H1 (cell line): Measurements from ENCODE around the gene CGB7. TPM values are rescaled to one million over a fixed set of nuclear protein-coding genes. Genes with fewer than 3 reads are reported as not detected.

Experiments used
- CTCF ChIA-PET: fragments of 300-600 bp; sonication (Branson Sonifier 250); formaldehyde crosslinking; loops from one replicate; lab custom pipeline; 2021; ENCODE audit not compliant: partially characterized antibody; lab: Charles Lee
- POLR2A ChIA-PET: fragments of 300-600 bp; sonication (Branson Sonifier 250); formaldehyde crosslinking; loops from one replicate; lab custom pipeline; 2021; ENCODE audit warnings: inconsistent platforms; ENCODE audit not compliant: partially characterized antibody; lab: Charles Lee
- DNase-seq, 2 experiments: peaks; one replicate each; pipeline versions ENCODE4 v3.0.0 to v3.0.0-alpha.2; 2010 to 2022; ENCODE audit warnings: low spot score in 2 of 2, low read depth in 1 of 2, mixed read lengths in 1 of 2
- FAIRE-seq: peaks from 2 replicates; lab custom pipeline; 2011; peaks lifted over from hg19 to GRCh38; lab: Jason Lieb, UNC
- H2AFZ ChIP-seq: 2 replicates; pipeline ENCODE4 v1.8.1; 2012; ENCODE audit warnings: low read length, inconsistent platforms
- H2AK5ac ChIP-seq: 2 replicates; pipeline ENCODE4 v1.6.1; 2013; ENCODE audit warnings: low read depth, low read length
- H2BK120ac ChIP-seq: replicated peaks from 2 replicates; pipeline ENCODE3; 2013; ENCODE audit warnings: low read depth, low read length, inconsistent platforms
- H2BK12ac ChIP-seq: 2 replicates; pipeline ENCODE4 v1.6.1; 2013; ENCODE audit warnings: low read depth, low read length
- H2BK15ac ChIP-seq: 2 replicates; pipeline ENCODE4 v1.6.1; 2013; ENCODE audit warnings: low read length
- H2BK20ac ChIP-seq: 2 replicates; pipeline ENCODE4 v1.6.1; 2013; ENCODE audit warnings: low read length
- H2BK5ac ChIP-seq: 2 replicates; pipeline ENCODE4 v1.6.1; 2013; ENCODE audit warnings: low read depth, low read length
- H3K14ac ChIP-seq: 2 replicates; pipeline ENCODE4 v1.6.1; 2013; ENCODE audit warnings: inconsistent platforms; ENCODE audit not compliant: insufficient read length
- H3K18ac ChIP-seq: 2 replicates; pipeline ENCODE4 v1.6.1; 2013; ENCODE audit warnings: low read length; ENCODE audit errors: extremely low read depth
- H3K23ac ChIP-seq: 2 replicates; pipeline ENCODE4 v1.6.1; 2013; ENCODE audit warnings: inconsistent platforms; ENCODE audit not compliant: insufficient read length
- H3K23me2 ChIP-seq: 2 replicates; pipeline ENCODE4 v1.6.1; 2013; ENCODE audit warnings: low read depth, low read length
- H3K27ac ChIP-seq: 2 replicates; pipeline ENCODE4 v1.6.1; 2011; ENCODE audit warnings: low read depth, low read length, inconsistent platforms
- H3K27me3 ChIP-seq, 4 experiments: replicated peaks in 1 of 4; 1 replicate in 1 of 4; 2 replicates in 3 of 4; pipeline versions ENCODE4 v1.6.1 to v1.8.1; 2011 to 2013; ENCODE audit warnings: low read length in 3 of 4, mild to moderate bottlenecking in 3 of 4, inconsistent platforms in 2 of 4, mixed read lengths in 2 of 4, moderate library complexity in 1 of 4; ENCODE audit not compliant: control insufficient read depth in 3 of 4, insufficient read depth in 3 of 4; ENCODE audit errors: extremely low read depth in 1 of 4
- H3K36me3 ChIP-seq, 4 experiments: 2 replicates each; pipeline versions ENCODE4 v1.6.1 to v1.8.1; 2011 to 2013; ENCODE audit warnings: mild to moderate bottlenecking in 4 of 4, low read length in 3 of 4, moderate library complexity in 2 of 4, control low read depth in 1 of 4, inconsistent platforms in 1 of 4; ENCODE audit not compliant: insufficient read depth in 4 of 4, control insufficient read depth in 2 of 4
- H3K4ac ChIP-seq: replicated peaks from 2 replicates; pipeline ENCODE3; 2013; ENCODE audit warnings: low read length, low read depth, mixed read lengths, inconsistent platforms; ENCODE audit not compliant: insufficient read length
- H3K4me1 ChIP-seq, 4 experiments: replicated peaks in 1 of 4; 1 replicate in 1 of 4; 2 replicates in 3 of 4; pipeline versions ENCODE4 v1.6.1 to v1.8.1; 2011 to 2013; ENCODE audit warnings: low read length in 3 of 4, inconsistent platforms in 2 of 4, mixed read lengths in 1 of 4; ENCODE audit not compliant: insufficient read depth in 4 of 4, control insufficient read depth in 3 of 4
- H3K4me2 ChIP-seq, 2 experiments: 2 replicates each; pipeline versions ENCODE4 v1.6.1 to v1.8.1; 2011 to 2013; ENCODE audit warnings: low read depth in 2 of 2, low read length in 2 of 2, control low read depth in 1 of 2, inconsistent platforms in 1 of 2, mild to moderate bottlenecking in 1 of 2; ENCODE audit not compliant: insufficient read depth in 1 of 2
- H3K4me3 ChIP-seq, 4 experiments: fragments of 200-600, 300-600 bp in 1 of 4; sonication (generic), shearing (Covaris generic), sonication (Bioruptor Twin) in 1 of 4; 2 replicates each; pipeline versions ENCODE4 v1.5.1 to v1.8.1; 2011 to 2016; ENCODE audit warnings: low read length in 4 of 4, low read depth in 3 of 4, control low read depth in 2 of 4, inconsistent platforms in 2 of 4, mild to moderate bottlenecking in 2 of 4, mixed read lengths in 1 of 4, moderate library complexity in 1 of 4; ENCODE audit not compliant: insufficient read depth in 2 of 4; ENCODE audit errors: extremely low read depth in 1 of 4
- H3K56ac ChIP-seq: replicated peaks from 2 replicates; pipeline ENCODE3; 2013; ENCODE audit warnings: low read depth, mild to moderate bottlenecking, mixed read lengths, low read length, inconsistent platforms; ENCODE audit not compliant: insufficient read length
- H3K79me1 ChIP-seq: 2 replicates; pipeline ENCODE4 v1.6.1; 2013; ENCODE audit warnings: low read depth, low read length, control low read depth
- H3K79me2 ChIP-seq, 2 experiments: 2 replicates each; pipeline versions ENCODE4 v1.6.1 to v1.8.1; 2012 to 2013; ENCODE audit warnings: low read length in 2 of 2, mild to moderate bottlenecking in 2 of 2, inconsistent platforms in 1 of 2; ENCODE audit not compliant: insufficient read depth in 2 of 2, control insufficient read depth in 1 of 2
- H3K9ac ChIP-seq, 4 experiments: replicated peaks in 1 of 4; 1 replicate in 1 of 4; 2 replicates in 3 of 4; pipeline versions ENCODE4 v1.6.1 to v1.8.1; 2011 to 2013; ENCODE audit warnings: low read depth in 3 of 4, low read length in 3 of 4, control low read depth in 2 of 4, mild to moderate bottlenecking in 2 of 4, moderate library complexity in 2 of 4, inconsistent platforms in 1 of 4; ENCODE audit errors: extremely low read depth in 1 of 4
- H3K9me3 ChIP-seq, 2 experiments: 2 replicates each; pipeline versions ENCODE4 v1.6.1 to v1.8.1; 2012 to 2013; ENCODE audit warnings: mild to moderate bottlenecking in 2 of 2, moderate library complexity in 2 of 2, control low read depth in 1 of 2, inconsistent platforms in 1 of 2, low read depth in 1 of 2, low read length in 1 of 2, mixed read lengths in 1 of 2; ENCODE audit not compliant: insufficient read depth in 2 of 2
- H4K20me1 ChIP-seq, 2 experiments: replicated peaks in 1 of 2; 2 replicates each; pipeline versions ENCODE3 to v1.8.1; 2011 to 2013; ENCODE audit warnings: inconsistent platforms in 2 of 2, low read length in 2 of 2, mild to moderate bottlenecking in 1 of 2; ENCODE audit not compliant: insufficient read depth in 2 of 2, control insufficient read depth in 1 of 2
- H4K5ac ChIP-seq: 2 replicates; pipeline ENCODE4 v1.6.1; 2013; ENCODE audit warnings: low read length, low read depth, mixed read lengths, inconsistent platforms; ENCODE audit not compliant: insufficient read length
- H4K8ac ChIP-seq: 2 replicates; pipeline ENCODE4 v1.8.0; 2013; ENCODE audit warnings: mild to moderate bottlenecking, moderate library complexity, low read length, inconsistent platforms; ENCODE audit not compliant: insufficient read depth; ENCODE audit errors: extremely low read depth
- H4K91ac ChIP-seq: replicated peaks from 2 replicates; pipeline ENCODE3; 2013; ENCODE audit warnings: low read length, mixed read lengths, inconsistent platforms; ENCODE audit not compliant: insufficient read length
- HDAC2 ChIP-seq, 2 experiments: fragments of 300-600 bp in 1 of 2; sonication (generic) in 1 of 2; IDR thresholded peaks; 2 replicates each; pipeline ENCODE4 v1.6.1; 2011 to 2012; ENCODE audit warnings: low read depth in 2 of 2, low read length in 2 of 2, mild to moderate bottlenecking in 2 of 2, moderate library complexity in 2 of 2, borderline replicate concordance in 1 of 2, inconsistent platforms in 1 of 2
- KDM1A ChIP-seq: fragments of 200-600, 300-600 bp; sonication (generic); IDR thresholded peaks from 2 replicates; pipeline ENCODE4 v1.7.1; 2016; ENCODE audit warnings: mild to moderate bottlenecking, low read length, borderline replicate concordance
- PHF8 ChIP-seq: fragments of 200-600 bp; sonication (generic); conservative IDR thresholded peaks from 2 replicates; pipeline ENCODE4 v1.7.1; 2012; ENCODE audit warnings: low read depth, mild to moderate bottlenecking, inconsistent platforms, low read length, moderate library complexity
- SAP30 ChIP-seq: fragments of 300-600 bp; sonication (generic); IDR thresholded peaks from 2 replicates; pipeline ENCODE4 v1.7.1; 2012; ENCODE audit warnings: low read length, moderate library complexity, mild to moderate bottlenecking, inconsistent platforms; ENCODE audit not compliant: insufficient read depth, insufficient replicate concordance
- WGBS, 2 experiments: shearing (Covaris generic) in 1 of 2; methylation state at CpG; one replicate each; pipeline versions ENCODE4 v1.1.6 to v1.1.7; 2013 to 2015; ENCODE audit warnings: low lambda C conversion rate in 2 of 2, mixed read lengths in 2 of 2, inconsistent platforms in 1 of 2, low coverage in 1 of 2, missing lambda C conversion rate in 1 of 2; ENCODE audit not compliant: insufficient replicate concordance in 2 of 2, insufficient coverage in 1 of 2, insufficient read length in 1 of 2; ENCODE audit errors: extremely low coverage in 1 of 2, missing lambda C conversion rate in 1 of 2; 5-methylcytosine and 5-hydroxymethylcytosine counted together
- polyA plus RNA-seq, 7 experiments: library from polyadenylated mRNA; depleted of rRNA in 3 of 7; stranded (reverse) in 5 of 7; unstranded in 2 of 7; fragments of >200 nt in 5 of 7; fragments of 200-250 nt in 2 of 7; gene quantifications; 1 replicate in 5 of 7; 2 replicates in 1 of 7; 4 replicates in 1 of 7; pipeline versions ENCODE4 v1.2.1 to v1.2.3, GENCODE V29; 2011 to 2013; ENCODE audit warnings: missing spikeins in 2 of 7, mixed read lengths in 2 of 7
- total RNA-seq: library from RNA; stranded (reverse); fragmentation: NEBNext Ultra II Directional; extraction: Animal tissue kit (Norgen Biotek cat#: 25700); gene quantifications from 2 replicates; pipeline ENCODE4 v1.2.1, GENCODE V29; 2021
- TF ChIP-seq, protein P1 (sequence below): IDR thresholded peaks from 2 replicates; pipeline ENCODE4 v1.6.1; 2012; ENCODE audit warnings: inconsistent platforms

The CGB7 gene
- total and polyA plus RNA-seq, 2 of the 8 experiments (the other 6 are each of a cell fraction or from before 2014, with no cell fraction given) = 1.2 to 2.2 TPM

DNA sequence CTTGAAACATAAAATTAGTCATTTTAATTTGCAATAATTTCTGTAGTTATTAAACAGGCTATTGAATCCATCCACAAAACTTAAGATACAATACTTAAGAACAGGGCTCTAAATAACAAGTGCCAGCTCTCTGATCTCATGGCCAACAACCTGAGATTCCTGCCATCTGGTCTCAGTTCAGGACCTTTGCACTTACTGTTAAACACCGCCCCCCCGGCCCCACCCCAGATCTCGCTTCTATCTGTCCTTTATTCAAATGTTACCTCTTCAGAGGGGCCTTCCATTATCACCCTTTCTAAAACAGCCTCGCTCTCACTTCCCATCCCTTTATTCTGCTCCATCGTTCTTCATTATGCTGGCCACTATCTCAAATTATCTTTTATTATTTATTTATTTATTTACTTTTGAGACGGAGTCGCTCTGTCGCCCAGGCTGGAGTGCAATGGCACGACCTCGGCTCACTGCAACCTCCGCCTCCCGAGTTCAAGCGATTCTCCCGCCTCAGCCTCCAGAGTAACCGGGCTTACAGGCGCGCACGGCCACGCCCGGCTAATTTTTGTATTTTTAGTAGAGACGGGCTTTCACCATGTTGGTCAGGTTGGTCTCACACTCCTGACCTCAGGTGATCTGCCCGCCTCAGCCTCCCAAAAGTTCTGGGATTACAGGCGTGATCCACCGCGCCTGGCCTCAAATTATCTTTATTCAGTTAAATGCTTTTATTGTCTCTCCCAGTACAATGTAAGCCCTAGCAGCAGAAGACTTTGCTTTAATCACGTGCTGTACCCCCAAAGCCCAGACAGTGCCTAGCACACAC is 26.9 kb upstream of the CGB7 start:
- peak overlapping the region; percentile 35; the same call in 1 of the 2 replicates for H4K8ac ChIP-seq
- H3K23me2 ChIP-seq = peaks cover 14% of the 10 kb centered on the region; the same call in 1 of the 2 replicates
- H3K14ac ChIP-seq = no peak overlapping the region
- peak overlapping the region; percentile 30 for H3K4ac ChIP-seq
- FAIRE-seq = no peak
- H4K5ac ChIP-seq = peak overlapping the region; percentile 96
- H3K79me1 ChIP-seq = peaks cover 9% of the 10 kb centered on the region
- H2AK5ac ChIP-seq = no peak overlapping the region
- ChIA-PET CTCF (interaction anchor here (2.0 kb wide), 1 partner anchor 62 kb away, joined by 4 read pairs; no protein-coding TSS in a partner anchor), POLR2A (interaction anchor here (1.3 kb wide), 1 partner anchor 65 kb away, joined by 3 read pairs; no protein-coding TSS in a partner anchor)
- H3K56ac ChIP-seq = no peak overlapping the region
- TF ChIP-seq KDM1A (no peak), HDAC2 (IDR thresholded peaks at IDR 0.05; ENCODE audit: borderline replicate concordance in 1 of 2, low read depth in 2 of 2, low read length in 2 of 2) (no peak), SAP30 (no peak), PHF8 (no peak)
- TF ChIP-seq, protein P1, sequence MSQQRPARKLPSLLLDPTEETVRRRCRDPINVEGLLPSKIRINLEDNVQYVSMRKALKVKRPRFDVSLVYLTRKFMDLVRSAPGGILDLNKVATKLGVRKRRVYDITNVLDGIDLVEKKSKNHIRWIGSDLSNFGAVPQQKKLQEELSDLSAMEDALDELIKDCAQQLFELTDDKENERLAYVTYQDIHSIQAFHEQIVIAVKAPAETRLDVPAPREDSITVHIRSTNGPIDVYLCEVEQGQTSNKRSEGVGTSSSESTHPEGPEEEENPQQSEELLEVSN = no peak
- peak overlapping the region; percentile 77; the same call in 1 of the 2 replicates for H2BK5ac ChIP-seq
- peak overlapping the region; percentile 86 for H2AFZ ChIP-seq
- H3K79me2 ChIP-seq = peaks cover 29 to 36% of the 10 kb centered on the region in 2 experiments
- peak overlapping the region; percentile 69 for H4K91ac ChIP-seq
- peak overlapping the region in 3 of 4 experiments; percentile 35 to 98 (median 83); a peak in 4 of 7 replicates for H3K9ac ChIP-seq
- DNase-seq = no peak
- peaks cover 0 to 3% (median 0%) of the 10 kb centered on the region in 4 experiments; a peak in 1 of 7 replicates for H3K27me3 ChIP-seq
- peaks cover 5 to 26% (median 9%) of the 10 kb centered on the region in 4 experiments for H3K36me3 ChIP-seq
- peak overlapping the region; percentile 82 to 88 for H3K4me2 ChIP-seq
- H3K9me3 ChIP-seq = no peaks in the 10 kb centered on the region
- peak overlapping the region; percentile 97 for H3K18ac ChIP-seq
- no peak overlapping the region for H2BK12ac ChIP-seq
- no peak overlapping the region for H3K23ac ChIP-seq
- peaks cover 4 to 6% (median 5%) of the 10 kb centered on the region in 4 experiments for H3K4me1 ChIP-seq
- H3K4me3 ChIP-seq = peak overlapping the region; percentile 84 to 97 (median 90); a peak in 6 of 8 replicates
- H3K27ac ChIP-seq = peak overlapping the region; percentile 94; the same call in 1 of the 2 replicates
- WGBS, 2 experiments = 82% methylated on average over 26 of the region's 26 CpGs; no CpG with 5 or more reads in 1 of the 2 experiments
- no peak overlapping the region for H2BK15ac ChIP-seq
- H4K20me1 ChIP-seq = peaks cover 15 to 17% of the 10 kb centered on the region in 2 experiments
- no peak overlapping the region for H2BK20ac ChIP-seq
- no peak overlapping the region for H2BK120ac ChIP-seq
